ENCODE results near the gene PACS2. TPM values are rescaled to one million over a fixed set of nuclear protein-coding genes. Genes with fewer than 3 reads are reported as not detected.
"Not testable (repeated sequence)": the region's sequence is repeated elsewhere in the genome, so short reads cannot be mapped to it uniquely, and the experiment has no call there.

The PACS2 gene
- total and polyA plus RNA-seq, 4 experiments from 2014 or later = 1.9 to 76.6 (median 39.3) TPM

GRCh38 chr14:105326891-105327694, 12.5 kb downstream of the PACS2 start:
- H3K27ac ChIP-seq (ENCODE audit: low read depth, low read length) = no peak overlapping the region
- Mint-ChIP-seq H3K36me3 (peaks cover 4 to 8% of the 10 kb centered on the region in 2 donors), H3K27ac (no peak overlapping the region), H3K27me3 (no peaks in the 10 kb centered on the region), H3K4me3 (no peak overlapping the region), H3K4me1 (peaks cover 16 to 58% (median 29%) of the 10 kb centered on the region in 4 donors), H3K9me3 (no peaks in the 10 kb centered on the region)
- H3K9me3 ChIP-seq (ENCODE audit: control insufficient read depth in 1 of 2, low read length in 2 of 2) = no peaks in the 10 kb centered on the region
- H3K36me3 ChIP-seq (ENCODE audit: insufficient read depth, low read length) = no peaks in the 10 kb centered on the region
- no peak overlapping the region for H3K4me3 ChIP-seq (ENCODE audit: low read length in 2 of 2)
- H3K27me3 ChIP-seq (ENCODE audit: insufficient read depth, low read length) = no peaks in the 10 kb centered on the region
- intact Hi-C loops (cut with micrococcal nuclease) = no loop called here
- H3K4me1 ChIP-seq (ENCODE audit: insufficient read depth, low read length) = peaks cover 21% of the 10 kb centered on the region
- no peak for DNase-seq
- ChIA-PET POLR2A (ENCODE audit: partially characterized antibody) (interaction anchor here (0.9 kb wide), 1 partner anchor 281 kb away, joined by 3 read pairs; no protein-coding TSS in a partner anchor), CTCF (ENCODE audit: partially characterized antibody) (no interaction called here)

GRCh38 chr14:105327695-105328045, 13.1 kb downstream of the PACS2 start:
- H3K4me1 Mint-ChIP-seq = peaks cover 18 to 55% (median 28%) of the 10 kb centered on the region in 4 donors
- H3K4me3 ChIP-seq (ENCODE audit: low read length in 2 of 2); H3K36me3 ChIP-seq (ENCODE audit: insufficient read depth, low read length); H3K27me3 ChIP-seq (ENCODE audit: insufficient read depth, low read length); H3K27ac ChIP-seq (ENCODE audit: low read depth, low read length); POLR2A ChIA-PET (ENCODE audit: partially characterized antibody); H3K27ac Mint-ChIP-seq; DNase-seq; H3K27me3 Mint-ChIP-seq; H3K36me3 Mint-ChIP-seq; CTCF ChIA-PET (ENCODE audit: partially characterized antibody); H3K4me3 Mint-ChIP-seq; H3K9me3 ChIP-seq (ENCODE audit: control insufficient read depth in 1 of 2, low read length in 2 of 2); intact Hi-C loops (cut with micrococcal nuclease); H3K9me3 Mint-ChIP-seq: not testable (repeated sequence)
- H3K4me1 ChIP-seq (ENCODE audit: insufficient read depth, low read length) = peaks cover 21% of the 10 kb centered on the region

GRCh38 chr14:105328070-105328677, 13.6 kb downstream of the PACS2 start:
- Mint-ChIP-seq H3K4me3 (no peak overlapping the region), H3K27me3 (no peaks in the 10 kb centered on the region), H3K36me3 (peaks cover 0 to 6% of the 10 kb centered on the region in 2 donors), H3K27ac (no peak overlapping the region), H3K9me3 (no peaks in the 10 kb centered on the region), H3K4me1 (peaks cover 17 to 55% (median 30%) of the 10 kb centered on the region in 4 donors)
- Histone ChIP-seq H3K27ac (ENCODE audit: low read depth, low read length) (no peak overlapping the region), H3K9me3 (ENCODE audit: control insufficient read depth in 1 of 2, low read length in 2 of 2) (no peaks in the 10 kb centered on the region), H3K4me1 (ENCODE audit: insufficient read depth, low read length) (peaks cover 21% of the 10 kb centered on the region), H3K36me3 (ENCODE audit: insufficient read depth, low read length) (no peaks in the 10 kb centered on the region), H3K27me3 (ENCODE audit: insufficient read depth, low read length) (no peaks in the 10 kb centered on the region), H3K4me3 (ENCODE audit: low read length in 2 of 2) (no peak overlapping the region)
- ChIA-PET POLR2A (ENCODE audit: partially characterized antibody) (no interaction called here), CTCF (ENCODE audit: partially characterized antibody) (no interaction called here)
- intact Hi-C loops (cut with micrococcal nuclease) = no loop called here
- DNase-seq = no peak

- peaks cover 0 to 4% of the 10 kb centered on the region in 2 donors for H3K36me3 Mint-ChIP-seq
- Histone ChIP-seq H3K9me3 (ENCODE audit: control insufficient read depth in 1 of 2, low read length in 2 of 2) (no peaks in the 10 kb centered on the region), H3K4me3 (ENCODE audit: low read length in 2 of 2) (no peak overlapping the region), H3K4me1 (ENCODE audit: insufficient read depth, low read length) (peaks cover 21% of the 10 kb centered on the region), H3K36me3 (ENCODE audit: insufficient read depth, low read length) (no peaks in the 10 kb centered on the region), H3K27ac (ENCODE audit: low read depth, low read length) (no peak overlapping the region), H3K27me3 (ENCODE audit: insufficient read depth, low read length) (no peaks in the 10 kb centered on the region)
- peak overlapping the region in 4 of 7 donors; percentile 11 to 59 (median 22) for H3K27ac Mint-ChIP-seq
- H3K9me3 Mint-ChIP-seq = no peaks in the 10 kb centered on the region
- peak overlapping the region in 3 of 8 donors; percentile 3 to 46 (median 4) for H3K4me3 Mint-ChIP-seq
- POLR2A ChIA-PET (ENCODE audit: partially characterized antibody) = no interaction called here
- no peaks in the 10 kb centered on the region for H3K27me3 Mint-ChIP-seq
- intact Hi-C loops (cut with micrococcal nuclease) = no loop called here
- no peak for DNase-seq
- peaks cover 15 to 51% (median 26%) of the 10 kb centered on the region in 4 donors for H3K4me1 Mint-ChIP-seq
- CTCF ChIA-PET (ENCODE audit: partially characterized antibody) = no interaction called here
Measured at GRCh38 chr14:105328678-105329390, 14.3 kb downstream of the PACS2 start.

GRCh38 chr14:105329411-105330150, 15.0 kb downstream of the PACS2 start:
- no peak overlapping the region for H3K4me3 ChIP-seq (ENCODE audit: low read length in 2 of 2)
- peaks cover 21% of the 10 kb centered on the region for H3K4me1 ChIP-seq (ENCODE audit: insufficient read depth, low read length)
- DNase-seq = no peak
- Mint-ChIP-seq H3K27me3 (no peaks in the 10 kb centered on the region), H3K4me1 (peaks cover 13 to 47% (median 26%) of the 10 kb centered on the region in 4 donors), H3K4me3 (no peak overlapping the region), H3K27ac (no peak overlapping the region), H3K36me3 (peaks cover 0 to 4% of the 10 kb centered on the region in 2 donors), H3K9me3 (no peaks in the 10 kb centered on the region)
- H3K27ac ChIP-seq (ENCODE audit: low read depth, low read length) = no peak overlapping the region
- intact Hi-C loops (cut with micrococcal nuclease) = no loop called here
- H3K9me3 ChIP-seq (ENCODE audit: control insufficient read depth in 1 of 2, low read length in 2 of 2) = no peaks in the 10 kb centered on the region
- no peaks in the 10 kb centered on the region for H3K27me3 ChIP-seq (ENCODE audit: insufficient read depth, low read length)
- POLR2A ChIA-PET (ENCODE audit: partially characterized antibody) = no interaction called here
- CTCF ChIA-PET (ENCODE audit: partially characterized antibody) = no interaction called here
- H3K36me3 ChIP-seq (ENCODE audit: insufficient read depth, low read length) = no peaks in the 10 kb centered on the region

GRCh38 chr14:105330491-105330895, 15.9 kb downstream of the PACS2 start:
- peaks cover 0 to 4% of the 10 kb centered on the region in 2 donors for H3K36me3 Mint-ChIP-seq
- H3K4me3 Mint-ChIP-seq = peak overlapping the region in 2 of 8 donors; percentile 54 to 78
- ChIA-PET CTCF (ENCODE audit: partially characterized antibody) (no interaction called here), POLR2A (ENCODE audit: partially characterized antibody) (interaction anchor here (0.7 kb wide), 1 partner anchor 414 kb away, joined by 3 read pairs; no protein-coding TSS in a partner anchor)
- intact Hi-C loops (cut with micrococcal nuclease) = no loop called here
- H3K4me1 ChIP-seq (ENCODE audit: insufficient read depth, low read length) = peaks cover 21% of the 10 kb centered on the region
- H3K27me3 Mint-ChIP-seq = no peaks in the 10 kb centered on the region
- DNase-seq = no peak
- H3K4me3 ChIP-seq (ENCODE audit: low read length in 2 of 2) = no peak overlapping the region
- H3K27me3 ChIP-seq (ENCODE audit: insufficient read depth, low read length) = no peaks in the 10 kb centered on the region
- H3K27ac ChIP-seq (ENCODE audit: low read depth, low read length) = no peak overlapping the region
- peak overlapping the region in 4 of 7 donors; percentile 30 to 84 (median 68) for H3K27ac Mint-ChIP-seq
- no peaks in the 10 kb centered on the region for H3K36me3 ChIP-seq (ENCODE audit: insufficient read depth, low read length)
- peaks cover 13 to 47% (median 26%) of the 10 kb centered on the region in 4 donors for H3K4me1 Mint-ChIP-seq
- H3K9me3 Mint-ChIP-seq = no peaks in the 10 kb centered on the region
- no peaks in the 10 kb centered on the region for H3K9me3 ChIP-seq (ENCODE audit: control insufficient read depth in 1 of 2, low read length in 2 of 2)

All from CD4-positive, alpha-beta memory T cell (primary cell).